PC-9 (cell line): ENCODE results near the gene BTBD1.

Experiments
- CTCF ChIP-seq: fragments of 200-600 bp; sonication (generic); conservative IDR thresholded peaks from 2 replicates; pipeline ENCODE4 v1.6.1; 2017; ENCODE audit warnings: mixed run types, antibody characterized with exemption, mild to moderate bottlenecking, moderate library complexity
- EZH2 ChIP-seq: fragments of 200-600 bp; sonication (generic); IDR thresholded peaks from 2 replicates; pipeline ENCODE4 v1.8.0; 2017; ENCODE audit warnings: antibody characterized with exemption, low read depth

GRCh38 chr15:82972990-82973389 is 94.1 kb downstream of the BTBD1 start:
- no peak for TF ChIP-seq CTCF
- TF ChIP-seq EZH2, result no peak
